Natural killer cell (primary cell): Measurements from ENCODE around the gene PDXP. TPM values are rescaled to one million over a fixed set of nuclear protein-coding genes. Genes with fewer than 3 reads are reported as not detected.

ENCODE experiments used
- ATAC-seq, 3 donors: fragments of 150-1000 bp in 2 of 3; fragments of 200-7000 bp in 1 of 3; cut with Tn5 transposase; 1 replicate in 1 of 3; 2 replicates in 2 of 3; pipeline ENCODE4 v1.10.0; 2021; ENCODE audit warnings: mild to moderate bottlenecking in 2 of 3, moderate library complexity in 2 of 3
- DNase-seq, 2 donors: peaks; one replicate each; pipeline versions ENCODE4 v3.0.0 to v3.0.0-alpha.2; 2013 to 2021; ENCODE audit warnings: mixed read lengths in 1 of 2
- H3K27ac ChIP-seq: one replicate; pipeline ENCODE4 v1.5.1; 2013; ENCODE audit warnings: mild to moderate bottlenecking, low read length
- H3K27me3 ChIP-seq: one replicate; pipeline ENCODE4 v1.6.1; 2013; ENCODE audit warnings: low read length; ENCODE audit not compliant: control insufficient read depth, insufficient read depth
- H3K36me3 ChIP-seq: one replicate; pipeline ENCODE4 v1.6.1; 2013; ENCODE audit warnings: low read length; ENCODE audit not compliant: control insufficient read depth, insufficient read depth
- H3K4me1 ChIP-seq: one replicate; pipeline ENCODE4 v1.6.1; 2013; ENCODE audit warnings: low read length; ENCODE audit not compliant: control insufficient read depth, insufficient read depth
- H3K4me3 ChIP-seq: one replicate; pipeline ENCODE4 v1.5.1; 2013; ENCODE audit warnings: low read length
- H3K9me3 ChIP-seq: one replicate; pipeline ENCODE4 v1.6.1; 2013; ENCODE audit warnings: low read length; ENCODE audit not compliant: control insufficient read depth, insufficient read depth
- H3K27ac Mint-ChIP-seq, 2 donors: one replicate each; pipeline ENCODE4 v1.8.0; 2022; ENCODE audit warnings: mild to moderate bottlenecking in 2 of 2, mixed read lengths in 2 of 2, moderate library complexity in 1 of 2
- H3K27me3 Mint-ChIP-seq, 2 donors: one replicate each; pipeline ENCODE4 v1.8.0; 2022; ENCODE audit warnings: low read depth in 2 of 2, mixed read lengths in 2 of 2
- H3K36me3 Mint-ChIP-seq: one replicate; pipeline ENCODE4 v1.8.0; 2022; ENCODE audit warnings: mixed read lengths
- H3K4me1 Mint-ChIP-seq, 2 donors: one replicate each; pipeline ENCODE4 v1.8.0; 2022; ENCODE audit warnings: mixed read lengths in 2 of 2
- H3K4me3 Mint-ChIP-seq: one replicate; pipeline ENCODE4 v1.8.0; 2022; ENCODE audit warnings: mild to moderate bottlenecking, moderate library complexity, mixed read lengths
- H3K9me3 Mint-ChIP-seq, 2 donors: one replicate each; pipeline ENCODE4 v1.8.0; 2022; ENCODE audit warnings: mixed read lengths in 2 of 2
- WGBS: methylation state at CpG from one replicate; pipeline ENCODE4 v1.1.7; 2013; ENCODE audit warnings: missing lambda C conversion rate; ENCODE audit not compliant: insufficient coverage; 5-methylcytosine and 5-hydroxymethylcytosine counted together
- intact Hi-C: fragments of 100-400 bp; cut with micrococcal nuclease; formaldehyde crosslinking; loops from one replicate; pipeline ENCODE4 v1.14.2; 2022
- total RNA-seq, 4 donors: library from RNA; stranded (reverse); fragments of 120-200 nt in 1 of 4; gene quantifications; one replicate each; pipeline versions ENCODE4 v1.2.3 to v1.2.4, GENCODE V29; 2013 to 2022
- TF ChIP-seq, protein P1 (sequence below): fragments of 200-600 bp; IDR thresholded peaks from one replicate; pipeline ENCODE4 v1.8.0; 2022; ENCODE audit warnings: antibody characterized with exemption

Gene PDXP
- total RNA-seq, 3 donors from 2014 or later (not counting 1 experiment from before 2014, with no cell fraction given): 8.3 to 14.2 (median 13.4) TPM

DNA sequence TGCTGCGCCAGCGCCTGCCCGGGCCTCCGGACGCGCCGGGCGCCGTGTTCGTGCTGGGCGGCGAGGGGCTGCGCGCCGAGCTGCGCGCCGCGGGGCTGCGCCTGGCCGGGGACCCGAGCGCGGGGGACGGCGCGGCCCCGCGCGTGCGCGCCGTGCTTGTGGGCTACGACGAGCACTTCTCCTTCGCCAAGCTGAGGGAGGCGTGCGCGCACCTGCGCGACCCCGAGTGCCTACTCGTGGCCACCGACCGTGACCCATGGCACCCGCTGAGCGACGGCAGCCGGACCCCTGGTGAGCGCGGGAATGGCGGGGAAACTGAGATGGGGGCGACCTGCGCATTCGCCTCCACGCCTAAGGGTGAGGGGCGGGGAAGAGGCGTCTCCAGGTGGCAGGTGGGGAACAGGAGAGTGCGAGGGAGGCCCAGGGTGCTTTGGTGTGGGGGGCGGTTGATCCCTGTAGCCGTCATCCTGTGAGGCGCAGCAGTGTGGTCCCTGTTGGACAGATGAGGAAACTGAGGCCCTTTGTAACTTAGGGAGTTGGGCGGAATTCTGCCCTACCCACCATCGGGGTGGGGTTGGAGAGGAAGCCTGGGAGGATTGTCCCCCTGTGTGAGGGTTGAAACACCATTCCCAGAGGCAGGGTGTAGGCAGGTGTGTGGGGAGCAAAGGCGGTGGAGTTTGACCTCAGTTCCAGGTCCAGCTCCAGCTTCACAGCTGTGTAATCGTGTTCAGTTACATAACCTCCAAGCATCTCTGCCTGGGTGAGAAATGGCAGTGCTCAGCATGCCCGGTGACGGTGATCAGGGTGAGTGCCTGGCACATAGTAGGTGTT lies 758 bp downstream of the PDXP start:
- Mint-ChIP-seq H3K27me3 (no peaks in the 10 kb centered on the region), H3K36me3 (no peaks in the 10 kb centered on the region), H3K9me3 (no peaks in the 10 kb centered on the region), H3K4me1 (peaks cover 37 to 47% of the 10 kb centered on the region in 2 donors), H3K4me3 (peak overlapping the region; percentile 83), H3K27ac (peak overlapping the region; percentile 36 to 52)
- Histone ChIP-seq H3K36me3 (peaks cover 5% of the 10 kb centered on the region), H3K27ac (no peak overlapping the region), H3K9me3 (no peaks in the 10 kb centered on the region), H3K4me1 (peaks cover 42% of the 10 kb centered on the region), H3K27me3 (no peaks in the 10 kb centered on the region), H3K4me3 (peak overlapping the region; percentile 48)
- ATAC-seq (peak in 1 of 3 donors; percentile 0), DNase-seq (peak in 1 of 2 donors; percentile 44)
- TF ChIP-seq, protein P1, sequence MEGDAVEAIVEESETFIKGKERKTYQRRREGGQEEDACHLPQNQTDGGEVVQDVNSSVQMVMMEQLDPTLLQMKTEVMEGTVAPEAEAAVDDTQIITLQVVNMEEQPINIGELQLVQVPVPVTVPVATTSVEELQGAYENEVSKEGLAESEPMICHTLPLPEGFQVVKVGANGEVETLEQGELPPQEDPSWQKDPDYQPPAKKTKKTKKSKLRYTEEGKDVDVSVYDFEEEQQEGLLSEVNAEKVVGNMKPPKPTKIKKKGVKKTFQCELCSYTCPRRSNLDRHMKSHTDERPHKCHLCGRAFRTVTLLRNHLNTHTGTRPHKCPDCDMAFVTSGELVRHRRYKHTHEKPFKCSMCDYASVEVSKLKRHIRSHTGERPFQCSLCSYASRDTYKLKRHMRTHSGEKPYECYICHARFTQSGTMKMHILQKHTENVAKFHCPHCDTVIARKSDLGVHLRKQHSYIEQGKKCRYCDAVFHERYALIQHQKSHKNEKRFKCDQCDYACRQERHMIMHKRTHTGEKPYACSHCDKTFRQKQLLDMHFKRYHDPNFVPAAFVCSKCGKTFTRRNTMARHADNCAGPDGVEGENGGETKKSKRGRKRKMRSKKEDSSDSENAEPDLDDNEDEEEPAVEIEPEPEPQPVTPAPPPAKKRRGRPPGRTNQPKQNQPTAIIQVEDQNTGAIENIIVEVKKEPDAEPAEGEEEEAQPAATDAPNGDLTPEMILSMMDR: no peak
- intact Hi-C loops: no loop called here
- WGBS: 4% methylated on average over 68 of the region's 68 CpGs

GRCh38 chr22:37659897-37660708 lies 1.6 kb downstream of the PDXP start:
- DNase-seq: no peak
- H3K36me3 ChIP-seq: no peaks in the 10 kb centered on the region
- H3K4me3 ChIP-seq: peak overlapping the region; percentile 48
- peaks cover 37 to 47% of the 10 kb centered on the region in 2 donors for H3K4me1 Mint-ChIP-seq
- peak overlapping the region; percentile 83 for H3K4me3 Mint-ChIP-seq
- WGBS: 71% methylated on average over 14 of the region's 14 CpGs
- H3K27ac ChIP-seq: no peak overlapping the region
- peaks cover 42% of the 10 kb centered on the region for H3K4me1 ChIP-seq
- no peaks in the 10 kb centered on the region for H3K27me3 ChIP-seq
- no peaks in the 10 kb centered on the region for H3K36me3 Mint-ChIP-seq
- intact Hi-C loops: no loop called here
- no peaks in the 10 kb centered on the region for H3K9me3 Mint-ChIP-seq
- H3K27ac Mint-ChIP-seq: peak overlapping the region; percentile 36 to 52
- H3K9me3 ChIP-seq: no peaks in the 10 kb centered on the region
- TF ChIP-seq, protein P1: no peak
- H3K27me3 Mint-ChIP-seq: no peaks in the 10 kb centered on the region
- ATAC-seq: no peak

GRCh38 chr22:37660709-37661045 lies 2.2 kb downstream of the PDXP start:
- Mint-ChIP-seq H3K4me3 (peak overlapping the region; percentile 31), H3K36me3 (no peaks in the 10 kb centered on the region), H3K27ac (peak overlapping the region; percentile 70 to 77), H3K27me3 (no peaks in the 10 kb centered on the region), H3K9me3 (no peaks in the 10 kb centered on the region), H3K4me1 (peaks cover 37 to 47% of the 10 kb centered on the region in 2 donors)
- 87% methylated on average over 2 of the region's 2 CpGs for WGBS
- Histone ChIP-seq H3K27ac (no peak overlapping the region), H3K36me3 (peaks cover 2% of the 10 kb centered on the region), H3K9me3 (no peaks in the 10 kb centered on the region), H3K4me3 (no peak overlapping the region), H3K4me1 (peaks cover 42% of the 10 kb centered on the region), H3K27me3 (no peaks in the 10 kb centered on the region)
- DNase-seq (no peak), ATAC-seq (no peak)
- intact Hi-C loops: loop anchor here (1.0 kb wide), 1 partner anchor 21 kb away; no protein-coding TSS in a partner anchor
- TF ChIP-seq, protein P1: no peak
